ENCODE data around the gene HMGB4.

The HMGB4 gene

GRCh38 chr1:33898881-33899280 is 35.0 kb downstream of the HMGB4 start:
- no peak for DNase-seq

GRCh38 chr1:33899746-33900145 is 35.9 kb downstream of the HMGB4 start:
- DNase-seq: no peak

GRCh38 chr1:33902486-33903209 is 38.8 kb downstream of the HMGB4 start:
- no peak for DNase-seq

- no peak for DNase-seq
Measured at GRCh38 chr1:33903210-33903589, 39.3 kb downstream of the HMGB4 start.

GRCh38 chr1:33905241-33905640 is 41.4 kb downstream of the HMGB4 start:
- no peak for DNase-seq

GRCh38 chr1:33906156-33906555 is 42.3 kb downstream of the HMGB4 start:
- DNase-seq: no peak

- no peak for DNase-seq
Measured at GRCh38 chr1:33908324-33908956, 44.6 kb downstream of the HMGB4 start.

Data from CD4-positive, alpha-beta T cell treated with Interferon gamma for 1 hour (primary cell).